Esophagus squamous epithelium (tissue), 5 donors: ENCODE results near the gene VPS18. TPM values are rescaled to one million over a fixed set of nuclear protein-coding genes. Genes with fewer than 3 reads are reported as not detected.

Experiments used
- DNase-seq: peaks from one replicate; lab custom pipeline; 2025; lab: John Stamatoyannopoulos, UW
- H3K27ac ChIP-seq, 4 donors: fragments of 200-600 bp; sonication (generic); one replicate each; pipeline ENCODE4 v1.5.1; 2016 to 2019; ENCODE audit warnings: mild to moderate bottlenecking in 1 of 4
- H3K27me3 ChIP-seq, 4 donors: fragments of 200-600 bp; sonication (generic); 1 replicate in 3 of 4; 2 replicates in 1 of 4; pipeline versions ENCODE4 v1.5.1 to v1.6.0; 2017 to 2021; ENCODE audit warnings: antibody characterized with exemption in 1 of 4
- H3K36me3 ChIP-seq, 3 donors: fragments of 200-600 bp; sonication (generic); one replicate each; pipeline ENCODE4 v1.5.1; 2016 to 2019
- H3K4me1 ChIP-seq, 3 donors: fragments of 200-600 bp; sonication (generic); one replicate each; pipeline ENCODE4 v1.5.1; 2017 to 2019
- H3K4me3 ChIP-seq, 4 donors: fragments of 200-600 bp; sonication (generic); 1 replicate in 3 of 4; 2 replicates in 1 of 4; pipeline ENCODE4 v1.5.1; 2016 to 2019; ENCODE audit warnings: mild to moderate bottlenecking in 2 of 4, moderate library complexity in 1 of 4
- H3K9me3 ChIP-seq, 3 donors: fragments of 200-600 bp; sonication (generic); one replicate each; pipeline ENCODE4 v1.5.1; 2016 to 2019
- CTCF ChIP-seq, 6 experiments: fragments of 450-650 bp in 4 of 6; fragments of 200-600 bp in 2 of 6; sonication (generic) in 2 of 6; IDR thresholded peaks; one replicate each; pipeline ENCODE4 v1.5.1; 2016 to 2019; ENCODE audit warnings: antibody characterized with exemption in 6 of 6, mild to moderate bottlenecking in 4 of 6, moderate library complexity in 4 of 6
- POLR2A ChIP-seq, 4 donors: fragments of 450-650 bp; IDR thresholded peaks; one replicate each; pipeline ENCODE4 v1.6.1; 2017; ENCODE audit warnings: antibody characterized with exemption in 4 of 4, mild to moderate bottlenecking in 4 of 4, moderate library complexity in 3 of 4
- WGBS, 2 donors: methylation state at CpG; one replicate each; pipeline ENCODE4 v1.1.5; 2018; 5-methylcytosine and 5-hydroxymethylcytosine counted together
- intact Hi-C: fragments of 100-400 bp; cut with DNase I; formaldehyde crosslinking; loops from one replicate; pipeline ENCODE4 v1.15.0; 2022
- total RNA-seq, 4 donors: library from RNA; depleted of rRNA; stranded (reverse); fragments of >200 nt; gene quantifications; one replicate each; pipeline ENCODE4 v1.1.0, GENCODE V29; 2016
- donor health status: DM: yes; HTN: yes; CAD: no.

VPS18 gene
- total RNA-seq, 4 donors from 2014 or later, result 17.4 to 25.9 (median 20.7) TPM

DNA sequence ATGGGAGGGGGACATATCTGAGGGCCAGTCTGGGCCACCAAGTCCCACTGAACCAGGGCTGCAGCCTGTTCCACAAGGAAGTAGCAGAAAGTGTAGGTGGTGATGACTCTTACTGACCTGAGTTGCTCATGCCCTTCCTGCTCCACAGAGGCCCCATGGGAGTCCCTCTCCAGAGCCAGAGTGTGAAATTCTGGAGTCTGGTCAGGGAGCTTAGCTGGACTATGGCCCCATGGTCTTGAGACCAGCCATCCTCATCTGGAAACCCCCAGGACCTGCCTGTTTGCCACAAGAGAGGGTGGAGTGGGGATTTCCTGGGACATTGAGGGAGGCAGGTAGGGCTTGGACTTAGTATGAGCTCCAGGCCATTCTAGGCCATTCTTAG, 47.4 kb upstream of the VPS18 start:
- Histone ChIP-seq H3K4me3 (peak overlapping the region; percentile 59 to 80 (median 72)), H3K27me3 (peaks cover 0 to 34% (median 0%) of the 10 kb centered on the region in 4 donors), H3K4me1 (peaks cover 16 to 66% (median 29%) of the 10 kb centered on the region in 3 donors), H3K9me3 (no peaks in the 10 kb centered on the region), H3K27ac (peak overlapping the region; percentile 80 to 97 (median 93)), H3K36me3 (peaks cover 0 to 42% (median 0%) of the 10 kb centered on the region in 3 donors)
- DNase-seq, result no peak
- no peak for TF ChIP-seq POLR2A (IDR thresholded peaks at IDR 0.05)
- no peak for TF ChIP-seq CTCF (IDR thresholded peaks at IDR 0.05)
- intact Hi-C loops, result no loop called here

- no peak for DNase-seq
- TF ChIP-seq POLR2A (IDR thresholded peaks at IDR 0.05), result peak in 2 of 4 donors; percentile 7 to 37
- peak in 3 of 6 experiments; percentile 21 to 39 (median 22) for TF ChIP-seq CTCF (IDR thresholded peaks at IDR 0.05)
- H3K9me3 ChIP-seq, result no peaks in the 10 kb centered on the region
- H3K4me1 ChIP-seq, result peaks cover 14 to 61% (median 23%) of the 10 kb centered on the region in 3 donors
- peaks cover 0 to 48% (median 0%) of the 10 kb centered on the region in 3 donors for H3K36me3 ChIP-seq
- intact Hi-C loops, result no loop called here
- peak overlapping the region; percentile 59 to 80 (median 72) for H3K4me3 ChIP-seq
- WGBS, 2 donors, result 50 to 51% methylated on average over 6 of the region's 7 CpGs
- peaks cover 0 to 34% (median 0%) of the 10 kb centered on the region in 4 donors for H3K27me3 ChIP-seq
- peak overlapping the region; percentile 80 to 97 (median 93) for H3K27ac ChIP-seq
Measured at GRCh38 chr15:40847223-40847961, 46.9 kb upstream of the VPS18 start.

- Histone ChIP-seq H3K9me3 (no peaks in the 10 kb centered on the region), H3K27ac (no peak overlapping the region), H3K4me1 (peaks cover 8 to 33% (median 17%) of the 10 kb centered on the region in 3 donors), H3K4me3 (no peak overlapping the region), H3K27me3 (peaks cover 0 to 10% (median 0%) of the 10 kb centered on the region in 4 donors), H3K36me3 (peaks cover 0 to 80% (median 12%) of the 10 kb centered on the region in 3 donors)
- intact Hi-C loops, result no loop called here
- no peak for DNase-seq
- TF ChIP-seq CTCF (IDR thresholded peaks at IDR 0.05) (no peak), POLR2A (IDR thresholded peaks at IDR 0.05) (no peak)
- 82 to 92% methylated on average over 8 of the region's 8 CpGs for WGBS, 2 donors
Measured at GRCh38 chr15:40850576-40851112, 43.6 kb upstream of the VPS18 start.

- H3K27me3 ChIP-seq, result no peaks in the 10 kb centered on the region
- H3K4me3 ChIP-seq, result no peak overlapping the region
- intact Hi-C loops, result no loop called here
- WGBS, 2 donors, result 91 to 93% methylated on average over 3 to 5 of the region's 5 CpGs
- H3K36me3 ChIP-seq, result peaks cover 0 to 96% (median 12%) of the 10 kb centered on the region in 3 donors
- TF ChIP-seq POLR2A (IDR thresholded peaks at IDR 0.05) (no peak), CTCF (IDR thresholded peaks at IDR 0.05) (no peak)
- no peak for DNase-seq
- peaks cover 9 to 33% (median 13%) of the 10 kb centered on the region in 3 donors for H3K4me1 ChIP-seq
- no peaks in the 10 kb centered on the region for H3K9me3 ChIP-seq
- H3K27ac ChIP-seq, result no peak overlapping the region
Measured at GRCh38 chr15:40852529-40852928, 41.7 kb upstream of the VPS18 start.
